Caco-2 (cell line): ENCODE results near the gene FHL1. TPM values are rescaled to one million over a fixed set of nuclear protein-coding genes. Genes with fewer than 3 reads are reported as not detected.

Experiments
- BruUV-seq: library from RNA; stranded (reverse); fragments of 400-500 nt; replicated peaks from 2 replicates; lab custom pipeline; 2021; lab: Mats Ljungman, UMichigan
- CTCF ChIA-PET: fragments of 300-600 bp; sonication (Branson Sonifier 250); formaldehyde crosslinking; loops from one replicate; lab custom pipeline; 2022; ENCODE audit warnings: antibody characterized with exemption; lab: Charles Lee
- POLR2A ChIA-PET: fragments of 300-600 bp; sonication (Branson Sonifier 250); formaldehyde crosslinking; loops from one replicate; lab custom pipeline; 2022; ENCODE audit warnings: antibody characterized with exemption; lab: Charles Lee
- DNase-seq, 2 experiments: peaks; one replicate each; pipeline versions ENCODE4 v3.0.0 to v3.0.0-alpha.2; 2020 to 2022
- H3K27me3 ChIP-seq: replicated peaks from 2 replicates; pipeline ENCODE4 v1.6.0; 2011; ENCODE audit warnings: low read length; ENCODE audit not compliant: control insufficient read depth, insufficient read depth
- H3K36me3 ChIP-seq: 2 replicates; pipeline ENCODE4 v1.5.1; 2011; ENCODE audit warnings: low read length; ENCODE audit not compliant: control insufficient read depth, insufficient read depth
- H3K4me1 ChIP-seq: fragments of 250-450 bp; sonication (Bioruptor Pico); 2 replicates; pipeline ENCODE4 v1.5.1; 2020; ENCODE audit warnings: mild to moderate bottlenecking
- H3K4me3 ChIP-seq: 2 replicates; pipeline ENCODE4 v1.5.1; 2011; ENCODE audit warnings: low read depth, mild to moderate bottlenecking, control low read depth, low read length
- H3K9me3 ChIP-seq: fragments of 250-450 bp; sonication (Bioruptor Pico); 2 replicates; pipeline ENCODE4 v1.5.1; 2020; ENCODE audit warnings: mild to moderate bottlenecking, moderate library complexity
- H3K27ac Mint-ChIP-seq: one replicate; pipeline ENCODE4 v1.8.0; 2022; ENCODE audit warnings: mixed read lengths; ENCODE audit not compliant: unreplicated experiment
- H3K27me3 Mint-ChIP-seq: one replicate; pipeline ENCODE4 v1.8.0; 2022; ENCODE audit warnings: mixed read lengths; ENCODE audit not compliant: insufficient read depth, unreplicated experiment
- H3K36me3 Mint-ChIP-seq: one replicate; pipeline ENCODE4 v1.8.0; 2022; ENCODE audit warnings: mild to moderate bottlenecking, mixed read lengths; ENCODE audit not compliant: insufficient read depth, unreplicated experiment
- H3K4me1 Mint-ChIP-seq: one replicate; pipeline ENCODE4 v1.8.0; 2022; ENCODE audit warnings: low read depth, mixed read lengths; ENCODE audit not compliant: unreplicated experiment
- H3K4me3 Mint-ChIP-seq: one replicate; pipeline ENCODE4 v1.8.0; 2022; ENCODE audit warnings: mild to moderate bottlenecking, moderate library complexity, mixed read lengths; ENCODE audit not compliant: unreplicated experiment
- H3K9me3 Mint-ChIP-seq: one replicate; pipeline ENCODE4 v1.8.0; 2022; ENCODE audit warnings: mixed read lengths; ENCODE audit not compliant: unreplicated experiment
- CTCF ChIP-seq, 2 experiments: fragments of 200-600 bp in 1 of 2; IDR thresholded peaks; 1 replicate in 1 of 2; 2 replicates in 1 of 2; pipeline versions ENCODE4 v1.5.1 to v1.8.0; 2011 to 2022; ENCODE audit warnings: antibody characterized with exemption in 1 of 2, control low read depth in 1 of 2, inconsistent platforms in 1 of 2, low read depth in 1 of 2, low read length in 1 of 2, mild to moderate bottlenecking in 1 of 2, moderate library complexity in 1 of 2; ENCODE audit not compliant: insufficient read depth in 1 of 2, severe bottlenecking in 1 of 2, unreplicated experiment in 1 of 2
- intact Hi-C: fragments of 100-400 bp; cut with micrococcal nuclease; formaldehyde crosslinking; loops from one replicate; pipeline ENCODE4 v1.10.0; 2022; ENCODE audit not compliant: unreplicated experiment
- total RNA-seq: library from RNA; stranded (reverse); gene quantifications from 2 replicates; pipeline ENCODE4 v1.2.3, GENCODE V29; 2022

Gene FHL1
- total RNA-seq, 1 experiment from 2014 or later: 0.16 TPM

- no peaks in the 10 kb centered on the region for H3K9me3 ChIP-seq
- intact Hi-C loops: loop anchor here (2.0 kb wide), 1 partner anchor 246 kb away; the partner anchor contains the start of gene HTATSF1
- no TSS peak for BruUV-seq
These were observed 103.1 kb downstream of the FHL1 start for GRCh38 chrX:136250191-136251040.

GRCh38 chrX:136251041-136251991 lies 104.0 kb downstream of the FHL1 start, which contains the start of gene MAP7D3:
MAP7D3 (minus strand) TSS chrX:136251400; CDS start chrX:136251358, 42 bp downstream.
- Histone ChIP-seq H3K36me3 (no peaks in the 10 kb centered on the region), H3K27me3 (no peaks in the 10 kb centered on the region), H3K4me3 (peak within 1 kb of the TSS; percentile 65), H3K9me3 (no peaks in the 10 kb centered on the region), H3K4me1 (no peaks in the 10 kb centered on the region)
- H3K36me3 Mint-ChIP-seq: no peaks in the 10 kb centered on the region
- no peaks in the 10 kb centered on the region for H3K27me3 Mint-ChIP-seq
- H3K27ac Mint-ChIP-seq: peak within 1 kb of the TSS; percentile 60
- POLR2A ChIA-PET: no interaction called here
- no peaks in the 10 kb centered on the region for H3K4me1 Mint-ChIP-seq
- BruUV-seq: no TSS peak
- intact Hi-C loops: loop anchor here (2.0 kb wide), 1 partner anchor 245 kb away; the partner anchor contains the start of gene HTATSF1
- CTCF ChIA-PET: no interaction called here
- H3K9me3 Mint-ChIP-seq: no peaks in the 10 kb centered on the region
- DNase-seq: peak; percentile 44 to 57
- H3K4me3 Mint-ChIP-seq: peak within 1 kb of the TSS; percentile 83
- TF ChIP-seq CTCF (IDR thresholded peaks at IDR 0.05; ENCODE audit: insufficient read depth in 1 of 2, low read depth in 1 of 2, low read length in 1 of 2, severe bottlenecking in 1 of 2, unreplicated experiment in 1 of 2): no peak

More at GRCh38 chrX:136250191-136251040, 103.1 kb downstream of the FHL1 start:
- no peaks in the 10 kb centered on the region for H3K36me3 ChIP-seq
- H3K27me3 ChIP-seq: no peaks in the 10 kb centered on the region
- H3K9me3 Mint-ChIP-seq: no peaks in the 10 kb centered on the region
- no peak overlapping the region for H3K27ac Mint-ChIP-seq
- TF ChIP-seq CTCF (IDR thresholded peaks at IDR 0.05; ENCODE audit: insufficient read depth in 1 of 2, low read depth in 1 of 2, low read length in 1 of 2, severe bottlenecking in 1 of 2, unreplicated experiment in 1 of 2): no peak
- no peaks in the 10 kb centered on the region for H3K27me3 Mint-ChIP-seq
- ChIA-PET CTCF (no interaction called here), POLR2A (no interaction called here)
- no peaks in the 10 kb centered on the region for H3K4me1 ChIP-seq
- no peaks in the 10 kb centered on the region for H3K4me1 Mint-ChIP-seq
- no peaks in the 10 kb centered on the region for H3K36me3 Mint-ChIP-seq
- peak in 1 of 2 experiments; percentile 3 for DNase-seq
- peak overlapping the region; percentile 83 for H3K4me3 Mint-ChIP-seq
- peak overlapping the region; percentile 65 for H3K4me3 ChIP-seq

GRCh38 chrX:136255541-136255940 lies 108.2 kb downstream of the FHL1 start:
- CTCF ChIA-PET: no interaction called here
- H3K27me3 Mint-ChIP-seq: peaks cover 3% of the 10 kb centered on the region
- Histone ChIP-seq H3K9me3 (no peaks in the 10 kb centered on the region), H3K4me3 (no peak overlapping the region), H3K4me1 (no peaks in the 10 kb centered on the region), H3K36me3 (no peaks in the 10 kb centered on the region), H3K27me3 (no peaks in the 10 kb centered on the region)
- no peak for DNase-seq
- H3K4me1 Mint-ChIP-seq: no peaks in the 10 kb centered on the region
- POLR2A ChIA-PET: no interaction called here
- H3K4me3 Mint-ChIP-seq: no peak overlapping the region
- TF ChIP-seq CTCF (IDR thresholded peaks at IDR 0.05; ENCODE audit: insufficient read depth in 1 of 2, low read depth in 1 of 2, low read length in 1 of 2, severe bottlenecking in 1 of 2, unreplicated experiment in 1 of 2): no peak
- H3K9me3 Mint-ChIP-seq: no peaks in the 10 kb centered on the region
- H3K36me3 Mint-ChIP-seq: no peaks in the 10 kb centered on the region
- intact Hi-C loops: no loop called here
- H3K27ac Mint-ChIP-seq: no peak overlapping the region
- no TSS peak for BruUV-seq
